Gastrocnemius medialis (tissue), 4 donors: ENCODE data around the gene FAM219A. TPM values are rescaled to one million over a fixed set of nuclear protein-coding genes. Genes with fewer than 3 reads are reported as not detected.
A peak's percentile ranks its signal among the peaks of the same experiment; 100 is the strongest.

ENCODE experiments used
- ATAC-seq, 2 donors: fragments of 150-250 bp; one replicate each; pipeline ENCODE4 v1.9.1; 2016
- DNase-seq, 2 donors: peaks; one replicate each; pipeline ENCODE4 v3.0.0-alpha.2; 2019
- H3K27ac ChIP-seq, 4 donors: fragments of 200-600 bp; sonication (generic); 1 replicate in 1 of 4; 2 replicates in 3 of 4; pipeline ENCODE4 v1.5.1; 2016 to 2018; ENCODE audit warnings: mild to moderate bottlenecking in 2 of 4, moderate library complexity in 1 of 4
- H3K27me3 ChIP-seq, 3 donors: fragments of 200-600 bp; sonication (generic) in 2 of 3; 1 replicate in 1 of 3; 2 replicates in 2 of 3; pipeline versions ENCODE4 v1.5.1 to v1.6.0; 2016 to 2019; ENCODE audit warnings: mild to moderate bottlenecking in 1 of 3, moderate library complexity in 1 of 3
- H3K36me3 ChIP-seq, 2 donors: fragments of 200-600 bp; sonication (generic) in 1 of 2; one replicate each; pipeline ENCODE4 v1.5.1; 2017 to 2018
- H3K4me1 ChIP-seq, 2 donors: fragments of 200-600 bp; sonication (generic) in 1 of 2; one replicate each; pipeline ENCODE4 v1.5.1; 2016 to 2017; ENCODE audit warnings: mild to moderate bottlenecking in 2 of 2
- H3K4me3 ChIP-seq, 4 donors: fragments of 200-600 bp; sonication (generic) in 3 of 4; 1 replicate in 1 of 4; 2 replicates in 3 of 4; pipeline ENCODE4 v1.5.1; 2016 to 2019; ENCODE audit warnings: mild to moderate bottlenecking in 2 of 4
- H3K9me3 ChIP-seq, 3 donors: fragments of 200-600 bp; sonication (generic) in 2 of 3; 1 replicate in 1 of 3; 2 replicates in 2 of 3; pipeline ENCODE4 v1.5.1; 2016 to 2019
- POLR2A ChIP-seq, 2 donors: fragments of 450-650 bp; IDR thresholded peaks; one replicate each; pipeline ENCODE4 v1.6.1; 2017; ENCODE audit warnings: antibody characterized with exemption in 2 of 2, mild to moderate bottlenecking in 2 of 2, moderate library complexity in 2 of 2
- in situ Hi-C, 4 donors: fragments of 200-750 bp; cut with MboI; loops; one replicate each; pipeline versions ENCODE4 v1.15.0 to v1.8.0; 2017; ENCODE audit warnings: low sequenced_read_pairs in 4 of 4
- intact Hi-C: fragments of 100-400 bp; cut with DNase I; formaldehyde crosslinking; loops from one replicate; pipeline ENCODE4 v1.15.1; 2023; ENCODE audit warnings: low total_unique reads
- total RNA-seq, 4 donors: library from RNA; depleted of rRNA; stranded (reverse); fragments of >200 nt; gene quantifications; one replicate each; pipeline versions ENCODE4 v1.1.0 to v1.2.3, GENCODE V29; 2016
- TF ChIP-seq, protein P1 (sequence below), 5 experiments: fragments of 450-650 bp in 3 of 5; fragments of 200-600 bp in 2 of 5; sonication (generic) in 2 of 5; IDR thresholded peaks in 4 of 5; conservative IDR thresholded peaks in 1 of 5; 1 replicate in 4 of 5; 2 replicates in 1 of 5; pipeline ENCODE4 v1.5.1; 2016 to 2019; ENCODE audit warnings: antibody characterized with exemption in 5 of 5, mild to moderate bottlenecking in 3 of 5, moderate library complexity in 3 of 5

Gene FAM219A
- total RNA-seq, 4 donors from 2014 or later = 29.5 to 58.4 (median 41.8) TPM

- Histone ChIP-seq H3K4me3 (no peak overlapping the region), H3K4me1 (peaks cover 14 to 17% of the 10 kb centered on the region in 2 donors), H3K36me3 (no peaks in the 10 kb centered on the region), H3K27ac (no peak overlapping the region), H3K27me3 (no peaks in the 10 kb centered on the region), H3K9me3 (no peaks in the 10 kb centered on the region)
- ATAC-seq (no peak), DNase-seq (no peak)
- TF ChIP-seq, protein P1, sequence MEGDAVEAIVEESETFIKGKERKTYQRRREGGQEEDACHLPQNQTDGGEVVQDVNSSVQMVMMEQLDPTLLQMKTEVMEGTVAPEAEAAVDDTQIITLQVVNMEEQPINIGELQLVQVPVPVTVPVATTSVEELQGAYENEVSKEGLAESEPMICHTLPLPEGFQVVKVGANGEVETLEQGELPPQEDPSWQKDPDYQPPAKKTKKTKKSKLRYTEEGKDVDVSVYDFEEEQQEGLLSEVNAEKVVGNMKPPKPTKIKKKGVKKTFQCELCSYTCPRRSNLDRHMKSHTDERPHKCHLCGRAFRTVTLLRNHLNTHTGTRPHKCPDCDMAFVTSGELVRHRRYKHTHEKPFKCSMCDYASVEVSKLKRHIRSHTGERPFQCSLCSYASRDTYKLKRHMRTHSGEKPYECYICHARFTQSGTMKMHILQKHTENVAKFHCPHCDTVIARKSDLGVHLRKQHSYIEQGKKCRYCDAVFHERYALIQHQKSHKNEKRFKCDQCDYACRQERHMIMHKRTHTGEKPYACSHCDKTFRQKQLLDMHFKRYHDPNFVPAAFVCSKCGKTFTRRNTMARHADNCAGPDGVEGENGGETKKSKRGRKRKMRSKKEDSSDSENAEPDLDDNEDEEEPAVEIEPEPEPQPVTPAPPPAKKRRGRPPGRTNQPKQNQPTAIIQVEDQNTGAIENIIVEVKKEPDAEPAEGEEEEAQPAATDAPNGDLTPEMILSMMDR (IDR thresholded peaks at IDR 0.05 in 4 of 5, conservative IDR thresholded peaks at IDR 0.05 in 1 of 5) = no peak
- no peak for TF ChIP-seq POLR2A (IDR thresholded peaks at IDR 0.05)
- in situ Hi-C loops = no loop called here
- intact Hi-C loops = loop anchor here (5.0 kb wide), 1 partner anchor 73 kb away; the partner anchor contains the start of genes DNAI1 and FAM219A
These were observed 74.5 kb downstream of the FAM219A start for GRCh38 chr9:34383904-34384303.

GRCh38 chr9:34382879-34383278, 75.5 kb downstream of the FAM219A start:
- intact Hi-C loops (loop anchor here (5.0 kb wide), 1 partner anchor 74 kb away; the partner anchor contains the start of genes DNAI1 and FAM219A), in situ Hi-C loops (no loop called here)
- Histone ChIP-seq H3K27me3 (no peaks in the 10 kb centered on the region), H3K9me3 (no peaks in the 10 kb centered on the region), H3K4me3 (no peak overlapping the region), H3K36me3 (no peaks in the 10 kb centered on the region), H3K4me1 (peaks cover 14 to 17% of the 10 kb centered on the region in 2 donors), H3K27ac (no peak overlapping the region)
- ATAC-seq (no peak), DNase-seq (no peak)
- TF ChIP-seq, protein P1 (IDR thresholded peaks at IDR 0.05 in 4 of 5, conservative IDR thresholded peaks at IDR 0.05 in 1 of 5) = no peak
- TF ChIP-seq POLR2A (IDR thresholded peaks at IDR 0.05) = no peak

DNA sequence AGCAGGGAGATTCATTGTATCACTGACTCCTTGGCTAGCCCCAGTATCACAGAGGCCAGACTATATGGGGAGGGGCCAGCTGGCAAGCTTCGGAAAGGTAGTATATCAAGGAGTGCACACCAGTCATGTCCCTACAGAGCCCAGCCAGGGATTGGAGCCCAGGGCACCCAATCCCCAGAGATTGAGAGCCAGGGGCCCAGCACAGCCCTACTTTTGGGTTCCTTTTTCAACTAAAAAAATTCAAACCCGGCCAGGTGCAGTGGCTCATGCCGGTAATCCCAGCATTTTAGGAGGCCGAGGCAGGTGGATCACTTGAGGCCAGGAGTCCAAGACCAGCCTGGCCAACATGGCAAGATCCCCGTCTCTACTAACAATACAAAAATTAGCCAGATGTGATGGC, 76.3 kb downstream of the FAM219A start:
- intact Hi-C loops (loop anchor here (5.0 kb wide), 1 partner anchor 75 kb away; the partner anchor contains the start of genes DNAI1 and FAM219A), in situ Hi-C loops (no loop called here)
- Histone ChIP-seq H3K27me3 (no peaks in the 10 kb centered on the region), H3K9me3 (no peaks in the 10 kb centered on the region), H3K36me3 (no peaks in the 10 kb centered on the region), H3K4me1 (peaks cover 14 to 21% of the 10 kb centered on the region in 2 donors), H3K4me3 (no peak overlapping the region), H3K27ac (no peak overlapping the region)
- TF ChIP-seq POLR2A (IDR thresholded peaks at IDR 0.05) = no peak
- TF ChIP-seq, protein P1 (IDR thresholded peaks at IDR 0.05 in 4 of 5, conservative IDR thresholded peaks at IDR 0.05 in 1 of 5) = no peak
- DNase-seq = no peak
- ATAC-seq = no peak

GRCh38 chr9:34381323-34381722, 77.0 kb downstream of the FAM219A start:
- no peak for ATAC-seq
- peak overlapping the region in 3 of 4 donors; percentile 40 to 75 (median 59) for H3K27ac ChIP-seq
- in situ Hi-C loops = no loop called here
- no peaks in the 10 kb centered on the region for H3K9me3 ChIP-seq
- no peaks in the 10 kb centered on the region for H3K27me3 ChIP-seq
- no peaks in the 10 kb centered on the region for H3K36me3 ChIP-seq
- TF ChIP-seq, protein P1 (IDR thresholded peaks at IDR 0.05 in 4 of 5, conservative IDR thresholded peaks at IDR 0.05 in 1 of 5) = no peak
- no peak for TF ChIP-seq POLR2A (IDR thresholded peaks at IDR 0.05)
- H3K4me1 ChIP-seq = peaks cover 14 to 21% of the 10 kb centered on the region in 2 donors
- intact Hi-C loops = loop anchor here (5.0 kb wide), 1 partner anchor 76 kb away; the partner anchor contains the start of genes DNAI1 and FAM219A
- DNase-seq = no peak
- H3K4me3 ChIP-seq = peak overlapping the region; percentile 62 to 73 (median 68)
